ENCODE results near the gene AKT1. TPM values are rescaled to one million over a fixed set of nuclear protein-coding genes. Genes with fewer than 3 reads are reported as not detected.
A peak's percentile ranks its signal among the peaks of the same experiment; 100 is the strongest.

The AKT1 gene
- total and polyA plus RNA-seq, 2 of the 13 experiments (the other 11 are each of a cell fraction or from before 2014, with no cell fraction given), result 96.2 to 116 TPM

GRCh38 chr14:104797115-104798044, 1.8 kb upstream of the AKT1 start (continued):
- TF ChIP-seq DZIP1 (CRISPR knock-in tag; IDR thresholded peaks at IDR 0.05), result 0 out of 2 replicates have a peak, but pooled peaks have one; percentile 47
- 0 out of 2 replicates have a peak, but pooled peaks have one; percentile 34 for TF ChIP-seq SMAD1 (CRISPR knock-in tag; IDR thresholded peaks at IDR 0.05; ENCODE audit: borderline replicate concordance, low read depth)
- TF ChIP-seq ZBTB4 (CRISPR knock-in tag; IDR thresholded peaks at IDR 0.05; ENCODE audit: borderline replicate concordance), result peak; percentile 71; the same call in 1 of the 2 replicates
